HTERT RPE-1 (cell line): Measurements from ENCODE around the gene IKBKE.

Experiments
- in situ Hi-C: fragments of 300-500 bp; cut with MboI; formaldehyde crosslinking; loops from 4 replicates; pipeline ENCODE4 v1.14.3; 2020; ENCODE audit warnings: low sequenced_read_pairs

IKBKE gene

DNA sequence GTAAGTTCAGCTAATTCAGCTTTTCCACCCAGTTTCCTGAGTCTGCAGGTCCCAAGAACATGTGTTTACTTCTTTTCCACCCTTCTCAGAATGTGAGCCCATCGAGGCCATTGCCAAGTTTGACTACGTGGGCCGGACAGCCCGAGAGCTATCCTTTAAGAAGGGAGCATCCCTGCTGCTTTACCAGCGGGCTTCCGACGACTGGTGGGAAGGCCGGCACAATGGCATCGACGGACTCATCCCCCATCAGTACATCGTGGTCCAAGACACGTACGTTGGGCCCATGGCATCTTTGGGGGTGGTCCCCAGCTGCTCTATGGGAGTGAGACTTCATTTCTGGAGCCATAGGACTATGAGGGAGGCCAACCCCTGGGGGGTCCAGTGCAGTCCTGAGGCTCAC, 17.2 kb upstream of the IKBKE start:
- in situ Hi-C loops = no loop called here

DNA sequence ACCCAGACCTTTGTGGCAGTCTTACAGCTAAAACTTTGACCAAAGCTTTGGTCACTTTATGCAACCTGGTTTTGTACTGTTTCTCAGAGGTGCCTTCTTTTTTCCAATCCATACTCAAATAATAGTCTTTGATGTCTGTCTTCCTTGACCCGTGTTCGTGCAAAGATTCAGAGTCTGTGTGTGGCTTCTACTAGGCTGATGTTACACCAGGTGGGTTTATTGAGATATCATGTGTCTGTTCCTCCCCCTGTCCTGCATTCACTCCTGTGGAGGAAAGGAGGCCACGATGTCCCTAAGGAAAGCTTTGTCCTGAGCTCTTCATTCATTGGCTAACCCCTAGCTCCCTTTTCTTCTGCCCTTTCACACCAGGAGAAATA, 15.0 kb upstream of the IKBKE start:
- in situ Hi-C loops = no loop called here

DNA sequence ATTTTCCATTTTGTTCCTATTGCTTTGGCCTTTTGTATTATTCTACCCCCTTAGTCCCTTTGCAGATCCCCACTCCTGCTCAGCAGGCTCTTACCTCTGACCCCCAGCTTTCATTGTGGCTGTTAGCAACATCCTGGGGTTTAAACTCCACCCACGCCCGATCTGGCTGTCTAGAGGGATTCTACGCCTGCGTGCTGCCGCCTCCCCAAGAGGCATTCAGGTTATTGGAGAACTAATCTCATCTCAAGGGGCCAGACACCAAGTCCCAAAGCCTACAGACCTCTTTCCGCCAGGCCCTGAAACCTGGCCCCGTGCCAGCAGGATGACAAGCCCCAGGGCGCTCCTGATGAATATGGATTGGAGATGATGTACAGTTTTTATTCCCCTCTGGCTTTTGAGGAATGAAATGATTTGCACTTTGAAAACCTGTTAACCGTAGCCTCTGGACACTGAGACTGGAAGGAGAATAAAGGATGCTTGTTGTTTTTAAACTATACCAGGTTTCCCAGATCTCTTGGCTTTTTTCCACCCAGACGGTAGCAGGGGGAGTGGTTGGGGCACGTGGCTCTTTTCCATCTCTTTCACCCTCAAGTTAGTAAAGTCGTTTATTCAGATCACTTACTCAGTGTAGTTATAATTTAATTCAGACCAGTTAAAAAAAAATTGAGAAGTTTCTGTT, 14.5 kb upstream of the IKBKE start:
- in situ Hi-C loops = no loop called here

GRCh38 chr1:206456577-206457370, 13.5 kb upstream of the IKBKE start:
- in situ Hi-C loops = no loop called here

DNA sequence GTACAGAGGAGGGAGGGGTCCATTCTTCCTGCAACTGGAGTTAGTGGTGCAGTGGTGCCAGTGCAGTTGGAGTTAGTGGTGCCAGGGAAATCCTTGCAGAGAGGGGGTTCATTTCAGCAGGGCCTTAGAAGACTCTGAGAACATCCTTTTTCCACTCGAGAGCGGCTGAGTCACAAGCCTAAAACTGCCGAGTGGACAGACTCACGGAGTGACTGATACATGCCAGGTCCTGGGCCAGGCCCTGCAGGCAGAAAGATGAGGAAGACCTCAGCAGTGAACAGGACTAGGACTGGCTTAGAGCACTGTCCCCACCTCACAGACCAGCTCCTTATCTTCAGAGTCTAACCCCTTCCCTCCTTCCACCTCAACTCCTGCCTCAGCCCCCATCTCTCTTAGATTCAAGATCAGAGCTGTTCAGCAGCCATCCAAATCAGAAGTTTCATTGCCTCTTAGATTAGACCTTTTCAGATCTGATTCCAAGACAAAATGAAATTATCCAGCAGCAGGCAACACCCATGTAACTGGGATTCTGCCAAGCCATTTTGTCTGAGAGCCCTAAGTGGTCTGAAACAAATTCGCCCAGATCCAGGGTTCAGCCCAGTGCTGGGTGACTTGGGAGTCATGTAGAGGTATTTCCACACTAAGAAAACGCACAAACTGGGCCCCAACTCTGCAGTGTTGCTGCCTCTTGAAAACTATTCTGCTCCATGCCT, 12.7 kb upstream of the IKBKE start:
- in situ Hi-C loops = no loop called here

DNA sequence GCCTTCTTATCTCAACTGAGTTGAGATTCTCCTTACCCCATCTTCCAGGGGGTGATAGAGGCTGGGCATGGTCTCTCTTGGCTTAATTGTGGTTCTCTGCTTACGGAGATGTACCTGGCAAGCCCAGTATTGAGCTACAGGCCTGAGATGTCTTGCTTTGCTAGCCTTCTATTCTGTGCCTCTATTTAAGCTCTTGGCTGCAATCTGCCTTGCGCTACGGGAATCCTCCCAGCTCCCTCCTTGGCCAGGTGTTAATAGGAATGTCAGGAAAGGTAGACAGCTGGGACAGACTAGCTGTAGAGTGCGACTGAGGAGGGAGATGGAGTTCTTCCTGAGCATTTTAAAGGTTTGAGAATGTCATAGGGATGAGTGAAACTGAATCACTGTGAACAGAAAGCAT, 10.6 kb upstream of the IKBKE start:
- in situ Hi-C loops = no loop called here

GRCh38 chr1:206460836-206461426, 9.3 kb upstream of the IKBKE start:
- in situ Hi-C loops = no loop called here

GRCh38 chr1:206461602-206462455, 8.4 kb upstream of the IKBKE start:
- in situ Hi-C loops = no loop called here

DNA sequence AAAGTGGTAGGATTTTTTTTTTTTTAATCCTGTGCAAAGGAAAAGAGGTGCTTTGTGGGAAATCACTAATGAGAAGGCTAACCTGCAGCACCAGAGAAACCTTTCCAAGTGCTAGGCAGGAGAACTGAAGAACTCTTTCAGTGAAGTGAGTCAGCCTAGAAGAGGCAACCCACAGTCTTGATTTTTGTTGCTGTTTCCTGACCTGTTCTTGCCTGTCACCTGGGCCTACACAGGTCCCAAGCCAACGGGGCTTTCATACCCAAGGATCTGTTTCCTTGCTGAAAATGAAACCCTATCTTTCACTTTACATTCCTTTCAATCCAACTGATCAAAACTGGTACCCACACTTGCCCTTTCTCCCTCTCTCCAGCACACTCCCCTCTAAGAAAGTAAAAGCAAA, 7.1 kb upstream of the IKBKE start:
- in situ Hi-C loops = no loop called here

DNA sequence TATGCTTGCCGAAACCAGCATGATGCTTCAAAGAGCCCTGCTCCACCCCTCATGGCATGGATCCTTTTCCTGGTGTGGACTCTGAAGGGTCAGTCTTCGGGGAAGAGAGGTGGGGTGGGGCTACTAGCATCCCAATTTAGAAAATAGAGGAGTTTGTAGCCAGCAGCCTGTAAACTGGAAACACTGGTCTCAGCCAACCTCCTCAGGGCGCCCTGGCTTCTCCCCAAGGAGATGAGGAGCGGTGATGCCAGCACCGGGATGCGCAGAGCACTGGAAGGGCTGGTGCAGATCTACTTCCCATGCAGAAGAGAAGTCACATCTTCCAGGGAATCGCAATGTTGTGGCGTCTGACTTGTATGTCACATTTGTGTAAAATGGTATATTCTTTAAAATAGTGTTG, 6.4 kb upstream of the IKBKE start:
- in situ Hi-C loops = no loop called here

- in situ Hi-C loops = no loop called here
Measured at GRCh38 chr1:206464456-206464964, 5.8 kb upstream of the IKBKE start.

- in situ Hi-C loops = no loop called here
Measured at GRCh38 chr1:206465951-206466350, 4.3 kb upstream of the IKBKE start.

GRCh38 chr1:206466840-206467649, 3.2 kb upstream of the IKBKE start:
- in situ Hi-C loops = no loop called here

- in situ Hi-C loops = no loop called here
Measured at GRCh38 chr1:206467915-206468314, 2.4 kb upstream of the IKBKE start.

DNA sequence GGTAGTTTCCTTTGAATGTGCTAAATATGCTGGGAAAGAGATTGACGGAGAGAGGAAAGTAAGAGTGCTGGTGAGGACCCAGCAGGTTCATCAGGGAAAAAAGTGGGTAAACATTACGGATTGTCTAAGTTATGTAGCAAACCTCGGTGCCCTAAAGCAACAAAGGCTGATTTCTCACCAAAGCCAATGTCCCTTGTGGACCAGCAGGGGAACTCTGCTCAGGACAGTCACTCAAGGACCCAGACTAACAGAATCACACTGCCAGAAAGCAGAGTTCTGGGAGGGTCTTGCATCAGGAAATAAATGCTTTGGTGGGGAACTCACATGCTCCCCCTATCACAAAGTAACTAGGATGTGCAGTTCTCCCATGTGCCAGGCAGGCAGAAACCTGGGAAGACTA, 1.7 kb upstream of the IKBKE start:
- in situ Hi-C loops = no loop called here

- in situ Hi-C loops = no loop called here
Measured at GRCh38 chr1:206469411-206469932, 804 bp upstream of the IKBKE start.

DNA sequence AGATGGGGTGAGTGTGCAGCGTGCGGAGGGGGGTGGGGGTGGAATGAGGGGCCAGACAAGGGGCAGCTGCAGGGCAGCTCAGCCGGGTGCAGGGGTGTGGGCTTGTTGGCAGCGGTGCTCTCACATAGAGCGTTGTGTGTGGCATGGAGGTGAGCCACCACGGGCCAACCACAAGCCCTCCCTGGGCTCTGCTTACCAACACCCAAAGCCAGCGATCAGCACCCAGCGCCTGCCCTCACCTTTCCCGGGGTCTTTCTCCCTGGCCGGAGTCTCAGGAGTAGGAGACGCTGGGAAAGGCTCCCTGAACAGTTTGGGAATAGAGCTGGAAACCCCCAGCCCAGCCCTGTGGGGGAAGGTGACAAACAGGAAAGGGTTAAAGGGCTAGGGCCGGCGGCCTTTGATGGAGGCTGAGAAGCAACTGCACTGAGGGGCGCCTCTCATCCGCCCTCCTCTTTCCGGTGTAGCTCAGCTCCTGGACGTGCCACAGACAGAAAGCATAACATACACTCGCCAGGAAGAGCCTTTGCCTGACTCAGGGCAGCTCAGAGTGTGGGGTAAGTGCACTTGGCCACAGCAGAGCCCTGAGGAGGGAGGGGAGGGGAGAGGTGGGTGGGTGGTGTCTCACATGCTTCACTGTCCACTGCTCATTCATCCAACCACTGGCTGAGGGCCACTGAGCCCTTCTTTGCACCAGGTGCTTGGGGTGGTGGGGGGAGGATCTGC, 577 bp downstream of the IKBKE start:
- in situ Hi-C loops = no loop called here

DNA sequence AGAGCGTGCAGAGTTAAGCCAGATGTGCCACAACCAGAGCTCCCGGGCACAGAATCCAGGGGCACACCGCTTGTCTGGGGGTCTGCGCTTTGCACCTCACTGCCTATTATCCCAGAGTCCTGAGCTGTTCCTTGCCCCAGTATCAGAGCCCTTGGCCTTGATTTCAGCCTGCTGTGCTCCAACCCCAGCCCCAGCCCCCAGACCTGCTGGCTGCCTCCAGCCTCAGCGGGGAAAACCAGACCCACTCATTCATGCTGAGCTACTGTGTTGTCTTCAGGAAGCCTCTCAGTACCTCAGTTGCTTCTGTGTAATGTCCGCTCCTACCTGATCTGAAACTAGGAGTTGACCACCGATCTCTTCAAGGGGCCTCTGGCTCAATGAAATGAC, 1.1 kb downstream of the IKBKE start:
- in situ Hi-C loops = no loop called here

DNA sequence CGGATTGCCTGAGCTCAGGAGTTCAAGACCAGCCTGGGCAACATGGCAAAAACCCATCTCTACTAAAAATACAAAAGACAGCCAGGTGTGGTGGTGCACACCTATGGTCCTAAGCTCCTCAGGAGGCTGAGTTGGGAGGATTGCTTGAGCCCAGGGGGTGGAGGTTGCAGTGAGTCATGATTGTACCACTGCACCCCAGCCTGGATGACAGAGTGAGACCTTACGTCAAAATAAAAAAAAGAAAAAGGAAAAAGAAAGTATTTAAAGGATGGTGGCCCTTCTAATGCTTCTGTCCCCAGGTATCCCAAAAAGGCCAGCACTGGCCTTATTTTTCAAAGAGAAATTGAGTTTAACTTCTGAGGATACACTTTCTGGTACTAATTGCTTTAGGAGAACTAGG, 1.7 kb downstream of the IKBKE start:
- in situ Hi-C loops = no loop called here
